Middle frontal gyrus (tissue), 1 donor: Measurements from ENCODE around the gene CTU1.

Source experiments
- DNase-seq: peaks from one replicate; pipeline ENCODE4 v3.0.0-alpha.2; 2015; ENCODE audit warnings: low spot score; ENCODE audit errors: extremely low spot score

The CTU1 gene

GRCh38 chr19:51131780-51132680 lies 23.8 kb upstream of the CTU1 start:
- DNase-seq, result no peak

- no peak for DNase-seq
Measured at GRCh38 chr19:51129716-51130115, 21.5 kb upstream of the CTU1 start.

- no peak for DNase-seq
Measured at GRCh38 chr19:51128227-51128626, 20.0 kb upstream of the CTU1 start.

GRCh38 chr19:51127755-51128154 lies 19.5 kb upstream of the CTU1 start:
- no peak for DNase-seq

- no peak for DNase-seq
Measured at GRCh38 chr19:51127032-51127431, 18.8 kb upstream of the CTU1 start.

GRCh38 chr19:51125421-51126075 lies 17.3 kb upstream of the CTU1 start:
- no peak for DNase-seq

- no peak for DNase-seq
Measured at GRCh38 chr19:51124729-51125128, 16.5 kb upstream of the CTU1 start, which contains the start of gene SIGLEC9. TSS of gene SIGLEC9 (plus strand) at chr19:51124906. CDS start at chr19:51124975, 69 bp downstream.

- DNase-seq, result no peak
Measured at GRCh38 chr19:51124216-51124615, 16.0 kb upstream of the CTU1 start.

GRCh38 chr19:51123802-51124201 lies 15.6 kb upstream of the CTU1 start:
- no peak for DNase-seq

GRCh38 chr19:51123381-51123800 lies 15.2 kb upstream of the CTU1 start:
- no peak for DNase-seq

GRCh38 chr19:51122112-51122981 lies 14.1 kb upstream of the CTU1 start:
- no peak for DNase-seq

- DNase-seq, result no peak
Measured at GRCh38 chr19:51121257-51121656, 13.0 kb upstream of the CTU1 start.

- no peak for DNase-seq
Measured at GRCh38 chr19:51120160-51120559, 12.0 kb upstream of the CTU1 start.

GRCh38 chr19:51119611-51120010 lies 11.4 kb upstream of the CTU1 start:
- DNase-seq, result no peak

- DNase-seq, result no peak
Measured at GRCh38 chr19:51119101-51119500, 10.9 kb upstream of the CTU1 start.

GRCh38 chr19:51116736-51117286 lies 8.6 kb upstream of the CTU1 start:
- DNase-seq, result no peak

GRCh38 chr19:51114087-51114729 lies 6.0 kb upstream of the CTU1 start:
- no peak for DNase-seq

- no peak for DNase-seq
Measured at GRCh38 chr19:51111606-51112005, 3.4 kb upstream of the CTU1 start.

GRCh38 chr19:51110666-51110971 lies 2.4 kb upstream of the CTU1 start:
- no peak for DNase-seq

GRCh38 chr19:51108805-51109146 lies 567 bp upstream of the CTU1 start:
- DNase-seq, result no peak

- no peak for DNase-seq
Measured at GRCh38 chr19:51107406-51108065, 673 bp downstream of the CTU1 start.
